NCI-H460 (cell line): ENCODE results near the gene ULK4. TPM values are rescaled to one million over a fixed set of nuclear protein-coding genes. Genes with fewer than 3 reads are reported as not detected.

ENCODE experiments used
- DNase-seq: peaks from one replicate; pipeline ENCODE4 v3.0.0-alpha.2; 2016; ENCODE audit warnings: low read depth; ENCODE audit errors: extremely low read depth
- total RNA-seq: library from RNA; depleted of rRNA; stranded (reverse); fragments of >200 nt; shearing (Covaris generic); gene quantifications from 2 replicates; pipeline ENCODE4 v1.2.3, GENCODE V29; 2014

The ULK4 gene
- total RNA-seq, 1 experiment from 2014 or later, result 5.6 TPM

DNA sequence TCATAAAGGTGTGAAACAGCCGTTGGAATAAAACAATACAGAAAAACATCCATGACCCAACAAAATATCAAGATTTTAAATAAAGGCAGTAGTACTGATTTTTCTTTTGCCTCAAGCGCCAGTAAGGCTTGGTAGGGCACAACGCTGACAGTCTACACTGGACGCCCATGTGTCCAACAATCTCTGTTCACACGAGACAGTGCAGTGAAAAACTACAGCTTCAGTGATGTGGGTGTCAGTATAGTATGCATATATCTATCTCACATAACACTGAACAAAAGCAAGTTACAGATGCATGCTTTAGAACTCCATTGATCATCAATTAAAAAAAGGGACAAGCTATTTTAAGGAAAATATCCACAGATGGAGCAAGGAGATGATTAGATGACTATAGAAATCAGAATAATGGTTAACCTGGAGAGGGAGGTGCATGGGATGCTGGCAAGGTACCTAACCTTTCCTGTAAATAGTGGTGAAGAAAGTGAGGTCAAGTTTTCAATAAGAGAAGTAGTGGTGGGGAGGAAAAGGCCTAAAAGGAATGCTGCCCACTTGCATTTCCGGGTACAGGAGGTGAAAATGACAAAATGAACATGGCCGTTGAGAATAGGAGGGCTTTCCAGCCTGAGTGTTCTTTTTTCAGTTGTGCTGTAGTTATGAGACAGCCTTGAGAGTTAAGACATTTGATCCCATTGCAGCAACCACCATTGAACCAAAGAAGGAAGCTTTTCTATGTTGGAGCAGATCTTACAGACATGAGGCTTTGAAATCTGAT is 719.9 kb downstream of the ULK4 start:
- no peak for DNase-seq

DNA sequence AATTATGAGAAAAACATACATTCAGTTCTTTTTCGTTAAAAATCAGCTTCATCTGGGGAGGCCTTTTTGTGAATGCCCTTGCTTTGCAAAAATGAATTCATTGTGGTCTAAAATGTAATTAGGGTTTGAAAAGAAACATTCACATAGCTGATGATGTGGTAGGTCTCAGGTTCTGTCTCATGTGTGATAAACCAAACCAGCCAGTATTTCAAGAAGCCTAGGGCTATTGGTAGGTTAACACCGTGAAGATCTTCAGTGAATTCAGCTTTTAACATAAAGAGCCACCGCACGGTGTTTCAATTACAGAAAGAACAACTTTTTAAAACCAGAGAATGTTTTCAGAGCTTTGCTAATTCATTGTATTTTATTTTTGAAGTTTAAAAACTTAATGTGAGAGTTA is 720.7 kb downstream of the ULK4 start:
- no peak for DNase-seq

- DNase-seq, result no peak
These were observed 722.3 kb downstream of the ULK4 start for GRCh38 chr3:41239587-41239986.

DNA sequence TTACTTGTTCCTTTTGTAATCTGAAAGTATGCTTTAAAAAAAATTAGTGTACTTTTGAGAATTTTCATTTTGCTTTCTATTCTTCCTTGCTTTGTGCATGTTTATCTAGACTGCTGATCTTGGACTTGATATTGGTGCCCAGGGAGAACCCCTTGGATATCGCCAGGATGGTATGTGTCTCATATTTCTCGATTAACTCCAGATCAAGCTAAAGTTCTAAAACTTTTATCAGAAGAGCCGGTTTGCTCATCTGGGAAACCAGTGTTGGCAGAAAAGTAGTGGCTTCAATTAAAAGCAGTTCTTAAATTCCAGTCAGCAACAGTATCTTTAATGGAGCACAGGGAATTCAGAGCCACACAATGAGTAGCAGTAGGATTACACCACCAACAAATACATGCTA is 724.0 kb downstream of the ULK4 start:
- no peak for DNase-seq

- no peak for DNase-seq
These were observed 725.7 kb downstream of the ULK4 start for GRCh38 chr3:41236228-41236627.

GRCh38 chr3:41234823-41235721 is 726.8 kb downstream of the ULK4 start:
- DNase-seq, result no peak

GRCh38 chr3:41224120-41224806 is 737.6 kb downstream of the ULK4 start:
- no peak for DNase-seq

DNA sequence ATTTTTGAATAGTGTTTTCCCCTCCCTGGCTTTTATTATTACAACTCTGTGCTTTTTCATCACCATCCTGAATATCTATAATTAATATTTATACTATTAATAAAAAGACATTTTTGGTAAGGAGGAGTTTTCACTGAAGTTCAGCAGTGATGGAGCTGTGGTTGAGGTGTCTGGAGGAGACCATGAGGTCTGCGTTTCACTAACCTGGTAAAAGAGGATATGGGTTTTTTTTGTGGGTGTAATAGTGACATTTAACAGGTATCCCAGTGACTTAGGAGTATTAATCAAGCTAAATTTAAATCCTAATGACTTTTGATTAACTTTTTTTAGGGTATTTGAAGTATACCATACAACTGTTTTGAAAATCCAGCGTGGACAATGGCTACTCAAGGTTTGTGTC is 738.2 kb downstream of the ULK4 start:
- no peak for DNase-seq

- DNase-seq, result no peak
These were observed 738.8 kb downstream of the ULK4 start for GRCh38 chr3:41223078-41223477.

- no peak for DNase-seq
These were observed 739.4 kb downstream of the ULK4 start for GRCh38 chr3:41222501-41222900.

DNA sequence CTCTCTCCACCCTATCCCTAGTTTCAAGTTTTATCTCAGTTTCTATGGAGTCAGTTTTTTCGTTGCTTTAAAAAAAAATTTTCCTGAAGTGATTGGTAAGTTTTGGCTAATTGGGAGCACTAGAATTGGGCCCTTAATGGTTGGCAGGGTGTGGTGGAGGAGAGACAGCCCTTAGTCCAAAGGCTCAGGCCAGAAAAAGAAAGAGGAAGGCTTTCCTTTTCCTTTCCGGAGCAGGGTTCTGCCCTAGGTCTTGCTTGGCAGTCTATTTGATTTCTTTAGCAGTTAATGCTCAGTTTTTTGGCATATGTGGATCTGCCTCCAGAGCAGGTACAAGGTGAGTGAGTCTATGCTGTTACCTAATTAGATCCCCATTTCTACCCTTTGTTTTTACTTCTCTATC is 739.9 kb downstream of the ULK4 start:
- DNase-seq, result no peak

DNA sequence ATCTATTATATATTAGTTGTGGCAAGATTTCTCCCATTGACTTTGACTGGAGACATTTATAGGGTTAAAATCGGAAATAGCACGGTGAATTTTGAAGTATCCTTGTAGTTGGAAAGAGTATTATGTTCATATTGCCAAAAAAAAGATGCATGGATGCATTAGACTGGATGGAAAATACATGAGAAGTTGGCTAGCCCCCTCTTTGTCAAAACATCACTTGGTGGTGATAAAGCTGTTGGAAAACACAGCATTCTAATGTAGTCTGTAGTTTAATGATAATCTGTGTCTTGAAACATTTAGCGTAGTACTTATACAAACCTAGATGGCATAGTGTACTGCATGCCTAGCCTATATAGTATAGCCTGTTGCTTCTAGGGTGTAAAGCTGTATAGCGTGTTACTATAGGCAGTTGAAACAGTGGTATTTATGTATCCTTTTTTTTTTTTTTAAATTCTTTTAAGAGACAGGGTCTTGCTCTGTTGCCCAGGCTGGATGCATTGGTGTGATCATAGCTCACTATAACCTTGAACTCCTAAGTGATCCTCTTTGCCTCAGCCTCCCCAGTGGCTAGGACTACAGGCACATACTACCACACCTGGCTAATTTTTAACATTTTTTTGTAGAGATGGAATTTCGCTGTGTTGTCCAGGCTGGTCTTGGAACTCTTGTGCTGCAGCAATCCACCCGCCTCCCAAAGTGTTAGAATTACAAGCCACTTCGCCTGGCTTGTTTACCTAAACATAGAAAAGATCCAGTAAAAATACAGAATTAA is 740.8 kb downstream of the ULK4 start:
- no peak for DNase-seq

DNA sequence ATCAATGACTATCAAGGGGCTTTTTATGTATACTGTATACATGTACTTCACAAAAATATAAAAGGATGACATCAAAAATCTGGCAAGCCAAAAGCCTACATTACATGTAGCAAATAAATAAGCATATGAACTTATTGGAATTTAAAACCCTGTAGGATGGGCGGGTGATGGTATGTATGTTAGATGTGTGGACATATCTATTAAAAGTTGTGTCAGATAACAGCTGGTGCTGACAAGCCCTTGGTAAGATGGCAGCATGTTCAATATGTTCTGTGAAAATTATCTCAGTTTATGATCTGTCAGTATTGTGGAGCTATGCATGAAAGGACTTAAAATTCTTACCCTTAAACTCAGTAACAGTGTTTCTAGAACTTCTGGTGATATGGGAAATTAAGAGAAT is 742.5 kb downstream of the ULK4 start:
- DNase-seq, result no peak

DNA sequence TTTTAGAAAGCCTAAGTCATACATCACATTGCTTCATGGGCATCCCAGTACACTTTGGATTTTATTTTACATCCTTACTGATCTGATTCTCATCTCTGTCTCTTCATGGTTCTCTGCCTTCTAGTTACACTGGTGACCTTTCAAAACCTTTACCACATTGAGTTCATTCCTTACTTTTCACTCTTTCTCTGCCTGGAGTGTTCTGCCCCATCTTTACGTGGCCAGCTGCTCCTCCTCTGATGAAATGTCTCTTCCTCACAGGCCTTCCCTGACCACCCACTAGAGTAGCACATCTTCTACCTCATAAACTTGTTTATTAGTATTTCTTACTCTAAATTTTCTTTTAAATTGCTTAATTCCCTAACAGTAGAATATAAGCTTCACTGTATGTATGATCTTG is 744.9 kb downstream of the ULK4 start:
- no peak for DNase-seq

GRCh38 chr3:41216422-41216821 is 745.5 kb downstream of the ULK4 start:
- no peak for DNase-seq

- no peak for DNase-seq
These were observed 748.3 kb downstream of the ULK4 start for GRCh38 chr3:41213588-41213987.

- DNase-seq, result no peak
These were observed 749.8 kb downstream of the ULK4 start for GRCh38 chr3:41212088-41212487.

GRCh38 chr3:41210966-41211365 is 750.9 kb downstream of the ULK4 start:
- no peak for DNase-seq

DNA sequence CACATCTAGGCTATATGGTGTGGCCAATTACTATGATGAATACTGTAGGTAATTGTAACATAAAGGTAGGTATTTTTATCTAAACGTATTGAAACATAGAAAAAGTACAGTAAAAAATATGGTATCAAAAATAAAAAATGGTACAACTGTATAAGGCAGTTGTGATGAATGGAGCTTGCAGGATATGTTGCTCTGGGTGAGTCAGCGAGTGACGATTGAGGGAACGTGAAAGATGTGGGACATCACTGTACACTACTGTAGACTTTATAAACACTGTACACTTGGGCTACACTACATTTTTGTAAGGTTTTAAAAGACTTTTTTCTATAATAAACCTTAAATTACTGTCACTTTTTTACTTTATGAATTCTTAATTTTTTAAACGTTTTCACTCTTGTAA is 752.3 kb downstream of the ULK4 start:
- DNase-seq, result no peak

GRCh38 chr3:41208507-41209220 is 753.2 kb downstream of the ULK4 start:
- DNase-seq, result no peak
